Fibroblast of peridontal ligament (primary cell): Measurements from ENCODE around the gene SLIT3.

ENCODE experiments used
- DNase-seq: peaks from one replicate; pipeline ENCODE4 v3.0.0-alpha.2; 2010; ENCODE audit errors: extremely low read depth

SLIT3 gene

DNA sequence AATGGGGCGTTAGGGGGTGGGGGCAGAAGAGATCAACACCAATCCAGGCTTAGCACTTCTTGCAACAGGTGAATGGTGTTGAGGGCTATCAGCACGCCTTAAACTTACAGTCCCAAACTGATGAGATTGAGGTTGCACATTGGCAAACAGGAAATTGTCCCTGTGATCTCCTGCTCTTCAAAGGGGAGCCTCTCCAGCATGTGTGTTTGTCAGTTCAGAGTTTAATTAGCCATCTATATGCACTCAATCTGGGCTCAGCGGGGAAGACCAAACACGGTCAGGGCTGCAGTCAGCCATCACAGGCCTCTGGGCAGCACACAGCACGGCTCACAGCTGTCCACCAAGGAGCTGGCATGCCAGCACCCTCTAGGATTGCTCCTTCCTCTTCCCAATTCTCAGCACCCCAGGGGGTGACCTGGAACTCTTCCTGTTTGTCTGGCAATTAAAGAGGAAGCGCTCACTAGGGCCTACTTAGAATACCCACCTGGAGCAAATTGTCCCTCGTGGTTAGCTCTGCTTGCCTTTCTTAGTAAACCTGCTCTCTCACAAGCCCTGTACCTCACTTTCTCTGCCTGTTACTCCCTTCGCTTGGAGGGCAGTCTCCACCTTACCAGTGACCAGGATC, 217.4 kb downstream of the SLIT3 start:
- DNase-seq: no peak

DNA sequence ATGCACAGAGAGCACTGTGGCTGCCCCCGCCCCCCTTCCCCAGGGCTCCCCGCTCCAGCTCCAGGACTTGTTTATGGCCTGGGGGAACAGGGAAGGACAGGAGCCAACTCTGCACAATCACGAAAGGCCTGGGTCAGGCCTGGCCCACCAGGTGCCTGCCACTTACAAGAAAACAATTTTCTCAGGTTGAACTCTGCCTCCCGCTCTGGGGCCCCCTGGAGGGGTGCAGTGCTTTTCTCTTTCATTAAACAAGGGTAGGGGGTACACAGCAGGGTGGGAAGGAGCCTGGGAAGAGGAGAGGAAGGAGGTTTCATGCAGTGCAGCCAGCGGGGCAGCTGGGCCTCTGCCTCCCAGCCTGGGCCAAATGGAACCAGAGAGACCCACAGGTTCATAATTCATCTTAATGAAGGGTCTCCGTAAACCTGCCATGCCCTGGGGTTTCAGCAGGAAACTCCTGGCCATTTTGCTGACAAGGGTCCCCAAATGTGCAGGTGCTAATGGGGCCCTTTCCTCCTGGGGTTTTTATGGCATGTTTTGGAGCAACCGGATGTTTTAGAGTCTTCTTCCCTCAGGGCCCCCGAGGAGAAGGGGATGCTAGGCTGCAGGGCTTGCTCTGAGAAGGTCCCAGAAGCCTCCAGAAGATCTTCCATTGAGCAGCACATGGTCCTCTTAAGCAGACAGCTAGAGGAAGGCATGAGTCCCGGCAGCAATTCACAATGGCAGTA, 219.8 kb downstream of the SLIT3 start:
- no peak for DNase-seq

DNA sequence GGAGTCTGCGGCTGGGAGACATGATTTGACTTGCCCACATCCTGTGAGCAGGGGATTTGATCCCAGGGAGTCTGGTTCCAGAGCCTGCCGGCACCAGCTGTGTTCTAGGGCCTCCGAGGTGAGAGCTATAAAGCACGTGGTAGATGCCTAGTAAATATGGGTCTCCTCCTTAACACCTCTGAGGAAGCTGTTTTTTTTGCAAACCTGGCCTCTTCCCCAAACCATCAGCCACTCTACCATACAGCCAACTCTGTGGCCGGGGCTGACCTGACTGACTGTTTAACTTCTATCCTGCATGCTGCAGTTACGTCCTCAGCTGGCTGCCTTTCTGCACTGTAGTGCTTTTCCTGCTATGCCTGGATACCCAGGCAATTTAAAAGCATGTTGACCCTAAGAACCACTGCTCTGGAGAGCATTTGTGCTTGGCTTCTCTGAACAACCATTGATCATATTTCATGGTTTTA, 220.5 kb downstream of the SLIT3 start:
- DNase-seq: no peak

DNA sequence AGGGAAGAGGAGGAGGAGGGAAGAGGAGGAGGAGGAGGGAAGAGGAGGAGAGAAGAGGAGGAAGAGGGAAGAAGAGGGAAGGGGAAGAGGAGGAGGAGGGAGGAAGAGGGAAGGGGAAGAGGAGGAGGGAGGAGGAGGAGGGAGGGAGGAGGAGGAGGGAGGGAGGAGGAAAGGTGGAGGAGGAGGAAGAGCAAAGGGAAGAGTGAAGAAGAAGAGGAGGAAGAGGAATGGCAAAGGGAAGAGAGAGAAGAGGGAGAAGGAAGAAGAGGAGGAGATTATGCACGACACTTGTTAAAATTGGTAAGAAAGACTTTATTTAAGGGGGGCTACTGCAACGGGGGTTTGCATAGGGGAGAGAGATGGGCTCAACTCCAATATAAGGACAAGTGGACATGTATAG, 221.2 kb downstream of the SLIT3 start:
- DNase-seq: no peak

DNA sequence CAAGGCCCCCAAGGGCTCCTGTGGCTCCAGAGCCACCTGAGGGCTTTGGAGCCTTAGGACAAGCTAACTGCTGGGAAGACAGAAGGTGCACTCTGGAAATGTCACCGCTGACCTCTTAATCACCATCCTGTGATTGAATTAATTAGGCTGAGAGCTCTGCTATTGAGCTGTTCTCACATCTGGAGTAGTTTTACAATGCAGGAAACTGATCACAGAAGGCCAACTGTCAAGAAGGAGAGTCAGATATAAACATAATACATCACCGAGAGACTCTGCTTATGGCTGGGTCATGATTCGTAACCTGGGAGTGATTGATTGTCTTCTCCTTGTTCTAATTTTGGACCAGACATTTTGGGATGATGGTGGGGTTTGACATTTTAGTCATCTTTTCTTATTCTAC, 226.1 kb downstream of the SLIT3 start:
- no peak for DNase-seq

DNA sequence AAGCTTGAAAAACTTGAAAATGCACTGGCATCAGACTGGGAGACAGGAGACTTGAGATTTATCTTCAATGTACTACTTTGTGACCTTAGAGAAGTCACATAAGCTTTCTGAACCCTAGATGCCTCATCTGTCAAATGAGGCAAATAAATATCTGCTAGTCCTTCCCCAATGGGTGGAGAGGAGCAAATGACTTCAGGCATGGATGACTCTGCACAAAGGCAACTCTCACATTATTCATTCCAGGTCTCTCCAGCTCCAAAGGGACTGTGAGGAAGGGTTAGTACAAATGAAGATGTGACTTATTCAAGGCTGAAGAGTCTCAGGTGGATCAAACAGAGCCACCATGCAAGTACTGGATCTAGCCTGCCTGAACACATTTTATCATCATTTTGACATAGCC, 228.7 kb downstream of the SLIT3 start:
- no peak for DNase-seq

DNA sequence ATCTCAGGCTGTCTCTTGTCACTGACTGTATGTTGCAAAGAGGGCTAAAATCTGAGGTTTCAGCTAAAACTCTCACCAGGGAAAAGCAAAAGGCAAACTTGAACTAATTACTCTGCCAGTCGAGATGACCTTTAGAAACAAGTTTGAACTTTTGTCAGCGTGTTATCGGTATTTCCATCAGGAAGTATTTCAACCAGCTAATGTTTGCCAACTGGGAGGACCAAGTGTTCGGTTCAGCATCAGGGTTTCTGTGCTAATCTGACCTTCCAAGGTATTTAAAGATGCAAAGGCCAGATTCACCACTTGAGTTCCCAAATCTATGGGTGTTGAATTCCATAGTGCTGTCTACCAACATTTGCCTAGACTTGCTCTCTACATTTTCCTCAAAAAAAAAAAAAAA, 230.5 kb downstream of the SLIT3 start:
- DNase-seq: no peak

- no peak for DNase-seq
Observed at GRCh38 chr5:169067751-169068173, 233.2 kb downstream of the SLIT3 start.

DNA sequence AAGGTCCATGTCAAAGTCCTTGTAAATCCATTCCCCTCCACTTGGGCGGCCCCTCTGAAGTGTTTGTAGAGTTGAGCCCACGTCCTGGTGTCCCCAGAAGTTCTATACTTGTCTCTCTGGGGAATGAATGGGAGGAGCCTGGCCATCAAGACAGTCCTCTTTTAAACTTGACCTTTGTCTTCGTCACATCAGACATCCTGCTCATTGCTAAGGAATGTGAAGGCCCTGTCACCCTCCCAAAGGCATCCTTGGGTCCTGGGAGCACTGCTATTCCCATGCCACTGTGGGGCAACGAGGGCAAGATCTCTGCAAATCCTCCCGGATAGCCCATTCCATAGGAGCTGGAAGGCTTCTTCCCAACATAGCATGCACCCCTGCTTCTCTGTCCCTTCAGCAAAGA, 235.5 kb downstream of the SLIT3 start:
- DNase-seq: no peak

DNA sequence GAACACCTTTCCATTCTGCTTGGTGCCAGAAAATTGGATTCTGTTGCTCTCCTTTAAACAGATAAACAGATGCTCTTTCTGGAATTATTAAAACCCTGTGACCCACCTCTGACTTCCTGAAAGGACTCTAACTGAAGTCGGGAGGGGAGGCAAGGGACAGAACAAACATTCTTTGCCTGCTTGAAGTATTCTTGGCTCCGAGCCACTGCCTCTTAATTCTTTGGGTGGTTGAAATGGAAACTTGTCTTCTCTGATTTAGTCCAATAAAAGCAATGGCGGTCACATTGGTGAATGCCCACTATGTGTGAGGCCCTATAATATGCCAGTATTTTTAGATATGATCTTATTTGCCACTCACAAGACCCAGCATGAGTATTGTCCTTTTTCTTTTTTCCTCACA, 236.8 kb downstream of the SLIT3 start:
- peak; percentile 18 for DNase-seq

- DNase-seq: no peak
Observed at GRCh38 chr5:169063316-169063953, 237.5 kb downstream of the SLIT3 start.

DNA sequence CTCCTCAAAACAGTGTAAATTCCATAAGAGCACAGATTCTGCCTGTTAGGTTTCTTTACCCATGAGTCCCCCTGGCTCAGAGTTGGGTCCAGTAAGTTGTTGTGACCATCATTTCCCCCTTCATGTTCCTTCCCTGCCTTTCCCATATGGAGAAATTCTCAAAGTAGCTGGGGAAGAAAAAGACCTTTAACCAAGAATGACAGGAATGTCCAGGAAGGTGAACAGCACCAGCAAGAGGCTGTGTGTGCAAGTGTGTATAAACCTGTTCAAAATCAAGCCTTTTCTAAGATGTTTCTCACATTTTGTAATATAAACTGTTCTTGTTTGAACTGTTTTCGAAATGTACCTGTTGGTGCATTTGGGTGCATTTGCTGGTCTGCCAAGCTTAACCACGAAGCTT, 238.2 kb downstream of the SLIT3 start:
- DNase-seq: no peak

GRCh38 chr5:169054506-169054905, 246.4 kb downstream of the SLIT3 start:
- DNase-seq: no peak

- DNase-seq: peak; percentile 44
Observed at GRCh38 chr5:169052207-169052606, 248.7 kb downstream of the SLIT3 start.

GRCh38 chr5:169051351-169051750, 249.6 kb downstream of the SLIT3 start:
- DNase-seq: no peak

- DNase-seq: no peak
Observed at GRCh38 chr5:169050636-169051035, 250.3 kb downstream of the SLIT3 start.

DNA sequence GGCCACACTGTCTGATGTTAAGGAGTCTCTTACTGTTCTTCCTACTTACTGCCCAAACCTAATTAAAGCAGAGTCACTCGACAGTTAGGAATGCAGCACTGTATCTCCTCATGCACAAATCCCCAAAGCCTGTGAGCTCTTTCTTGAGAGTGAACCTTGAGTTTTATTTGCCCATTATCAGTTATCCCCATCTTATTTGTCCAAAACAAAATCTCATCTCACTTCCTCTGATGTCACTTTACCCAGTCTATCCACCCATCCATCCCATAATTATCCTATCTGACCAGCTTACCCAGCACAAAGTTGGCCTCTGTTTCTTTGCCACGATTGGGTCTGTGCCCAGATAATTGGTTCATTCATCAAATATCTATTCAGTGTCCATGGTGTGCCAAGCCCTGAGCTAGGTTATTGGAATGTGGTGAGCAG, 250.8 kb downstream of the SLIT3 start:
- peak; percentile 66 for DNase-seq

DNA sequence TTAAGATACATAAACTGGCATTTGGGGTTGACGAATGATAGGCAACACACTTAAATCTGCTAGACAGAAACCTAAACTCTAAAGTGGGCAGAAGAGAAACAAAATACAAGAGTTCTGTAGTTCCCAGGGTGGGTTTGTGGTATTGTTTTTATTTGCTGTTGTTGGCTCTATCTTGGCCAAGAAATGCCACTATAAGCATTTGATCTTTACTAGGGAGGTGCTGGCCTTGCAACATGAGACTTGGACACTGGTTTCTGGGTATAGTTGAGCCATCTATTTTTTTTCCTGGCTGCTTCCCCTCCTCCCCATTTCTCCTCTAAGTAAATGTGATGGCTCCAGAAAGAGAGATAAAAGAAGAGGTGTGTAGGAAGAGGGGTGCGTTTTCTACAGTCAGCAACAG, 251.2 kb downstream of the SLIT3 start:
- DNase-seq: no peak

GRCh38 chr5:169048181-169049125, 252.5 kb downstream of the SLIT3 start:
- DNase-seq: no peak

DNA sequence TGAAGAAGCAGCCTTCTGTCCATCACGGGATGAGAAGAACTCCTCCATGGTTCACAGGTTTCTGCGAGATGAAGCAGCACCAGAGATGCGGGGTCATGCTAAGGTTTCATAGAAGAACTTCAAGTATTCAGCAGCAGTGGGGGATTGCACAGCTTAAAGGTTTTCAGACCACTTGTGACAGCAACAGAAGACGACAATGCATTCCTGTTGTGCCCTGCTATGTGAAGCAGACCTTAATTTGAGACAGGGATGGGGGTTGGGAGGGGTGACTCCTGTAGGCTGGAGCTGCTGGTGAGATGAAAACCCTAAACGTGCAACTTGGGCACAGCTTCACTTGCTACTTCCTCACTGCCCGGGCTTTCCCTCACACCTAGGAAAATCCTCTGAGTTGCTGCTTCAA, 256.0 kb downstream of the SLIT3 start:
- no peak for DNase-seq

DNA sequence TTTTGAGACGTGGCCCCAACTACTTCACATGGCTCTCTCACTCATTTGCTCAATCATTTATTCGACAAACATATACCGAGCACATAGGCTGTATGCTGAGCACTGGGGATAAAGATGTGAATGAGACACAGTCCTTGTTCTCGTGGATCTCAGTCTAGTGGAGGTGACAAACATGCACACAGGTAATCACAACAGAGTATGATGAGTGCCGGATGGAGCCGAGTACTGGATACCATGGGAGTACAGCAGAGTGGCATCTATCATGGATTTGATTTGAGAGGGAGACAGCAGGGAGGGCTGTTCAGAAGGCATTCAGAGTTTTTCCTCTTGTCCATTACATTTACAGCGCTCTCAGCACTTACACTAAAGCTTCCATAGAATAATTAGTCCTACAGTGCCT, 259.8 kb downstream of the SLIT3 start:
- DNase-seq: no peak

- no peak for DNase-seq
Observed at GRCh38 chr5:169039592-169039991, 261.3 kb downstream of the SLIT3 start.
